Stimulated activated CD4-positive, alpha-beta T cell treated with anti-CD3 and anti-CD28 coated beads, Interleukin-1b, Interleukin-23, amount 100 ng/mL, for 24 hours (primary cell): ENCODE measurements around the gene CRHR2.
"Not testable (repeated sequence)": the region's sequence is repeated elsewhere in the genome, so short reads cannot be mapped to it uniquely, and the experiment has no call there.

Experiments
- DNase-seq, 4 experiments: peaks; one replicate each; pipeline ENCODE4 v3.0.0-alpha.2; 2020; ENCODE audit warnings: low read depth in 4 of 4, low spot score in 1 of 4

Gene CRHR2

GRCh38 chr7:30656006-30656957 lies 26.0 kb downstream of the CRHR2 start:
- no peak for DNase-seq

GRCh38 chr7:30655096-30655970 lies 26.9 kb downstream of the CRHR2 start:
- no peak for DNase-seq

GRCh38 chr7:30654296-30655090 lies 27.8 kb downstream of the CRHR2 start:
- no peak for DNase-seq

GRCh38 chr7:30652698-30653641 lies 29.3 kb downstream of the CRHR2 start:
- no peak for DNase-seq

GRCh38 chr7:30652132-30652531 lies 30.1 kb downstream of the CRHR2 start:
- DNase-seq: no peak

- no peak for DNase-seq
Observed at GRCh38 chr7:30650421-30650808, 31.8 kb downstream of the CRHR2 start.

- DNase-seq: no peak
Observed at GRCh38 chr7:30649717-30650420, 32.4 kb downstream of the CRHR2 start.

GRCh38 chr7:30648744-30649540 lies 33.3 kb downstream of the CRHR2 start:
- no peak for DNase-seq

- DNase-seq: no peak
Observed at GRCh38 chr7:30647589-30648364, 34.5 kb downstream of the CRHR2 start.

- DNase-seq: no peak
Observed at GRCh38 chr7:30646154-30646553, 36.1 kb downstream of the CRHR2 start.

- no peak for DNase-seq
Observed at GRCh38 chr7:30645661-30646060, 36.6 kb downstream of the CRHR2 start.

GRCh38 chr7:30644286-30644955 lies 37.8 kb downstream of the CRHR2 start:
- no peak for DNase-seq

GRCh38 chr7:30642789-30643188 lies 39.5 kb downstream of the CRHR2 start:
- no peak for DNase-seq

GRCh38 chr7:30642322-30642721 lies 39.9 kb downstream of the CRHR2 start:
- DNase-seq: not testable (repeated sequence)

- DNase-seq: no peak
Observed at GRCh38 chr7:30635798-30636197, 46.5 kb downstream of the CRHR2 start.

- no peak for DNase-seq
Observed at GRCh38 chr7:30634634-30635201, 47.5 kb downstream of the CRHR2 start.

- DNase-seq: no peak
Observed at GRCh38 chr7:30634193-30634626, 48.0 kb downstream of the CRHR2 start.
